Endothelial cell of umbilical vein (primary cell): Measurements from ENCODE around the gene ZNF598.

Experiments
- CTCF ChIP-seq, 2 donors: IDR thresholded peaks; 1 replicate in 1 of 2; 2 replicates in 1 of 2; pipeline ENCODE4 v1.5.1; 2011; ENCODE audit warnings: low read length in 2 of 2, mild to moderate bottlenecking in 2 of 2, moderate library complexity in 2 of 2, control low read depth in 1 of 2, inconsistent platforms in 1 of 2, low read depth in 1 of 2; ENCODE audit not compliant: insufficient read depth in 1 of 2; ENCODE audit errors: extremely low read depth in 1 of 2
- EZH2 ChIP-seq: IDR thresholded peaks from 2 replicates; pipeline ENCODE4 v1.6.1; 2012; ENCODE audit warnings: borderline replicate concordance, low read depth, mild to moderate bottlenecking, moderate library complexity, low read length, inconsistent platforms; ENCODE audit not compliant: severe bottlenecking
- FOS ChIP-seq: IDR thresholded peaks from 2 replicates; pipeline ENCODE4 v1.6.1; 2011; ENCODE audit warnings: mild to moderate bottlenecking, low read length, moderate library complexity, borderline replicate concordance; ENCODE audit not compliant: insufficient read depth
- GATA2 ChIP-seq: IDR thresholded peaks from 2 replicates; pipeline ENCODE4 v1.7.0; 2011; ENCODE audit warnings: low read depth, mild to moderate bottlenecking, moderate library complexity, mixed read lengths, low read length; ENCODE audit not compliant: insufficient read length, insufficient read depth
- JUN ChIP-seq: IDR thresholded peaks from 2 replicates; pipeline ENCODE4 v1.6.1; 2011; ENCODE audit warnings: borderline replicate concordance, low read depth; ENCODE audit not compliant: insufficient read length, insufficient read depth
- MAX ChIP-seq: IDR thresholded peaks from 2 replicates; pipeline ENCODE4 v1.6.1; 2011; ENCODE audit not compliant: insufficient read depth, insufficient read length
- MYC ChIP-seq: IDR thresholded peaks from one replicate; pipeline ENCODE4 v1.6.1; 2011; ENCODE audit warnings: mild to moderate bottlenecking, low read depth, low read length
- POLR2A ChIP-seq: IDR thresholded peaks from 2 replicates; pipeline ENCODE4 v1.6.1; 2012; ENCODE audit warnings: low read depth, mild to moderate bottlenecking, control low read depth, low read length
- POLR2AphosphoS5 ChIP-seq: IDR thresholded peaks from 2 replicates; pipeline ENCODE4 v1.6.1; 2012; ENCODE audit warnings: low read depth, mild to moderate bottlenecking, control low read depth, low read length, moderate library complexity; ENCODE audit not compliant: insufficient read depth

GRCh38 chr16:2028146-2028545 is 18.5 kb upstream of the ZNF598 start:
- TF ChIP-seq CTCF (IDR thresholded peaks at IDR 0.05; ENCODE audit: extremely low read depth in 1 of 2, insufficient read depth in 1 of 2, low read depth in 1 of 2, low read length in 2 of 2) = no peak
- TF ChIP-seq EZH2 = no peak
- no peak for TF ChIP-seq POLR2AphosphoS5
- TF ChIP-seq POLR2A = no peak
- TF ChIP-seq FOS = no peak
- TF ChIP-seq MYC = no peak
- TF ChIP-seq MAX = no peak
- TF ChIP-seq GATA2 = no peak
- TF ChIP-seq JUN = no peak
